Naive thymus-derived CD8-positive, alpha-beta T cell (primary cell): ENCODE results near the gene ZBED5. TPM values are rescaled to one million over a fixed set of nuclear protein-coding genes. Genes with fewer than 3 reads are reported as not detected.
"Not testable (repeated sequence)": the region's sequence is repeated elsewhere in the genome, so short reads cannot be mapped to it uniquely, and the experiment has no call there.

Source experiments
- ATAC-seq, 2 donors: fragments of 150-1000 bp; cut with Tn5 transposase in 1 of 2; sonication (Bioruptor Pico), chemical (Tn5 transposase) in 1 of 2; 1 replicate in 1 of 2; 2 replicates in 1 of 2; pipeline ENCODE4 v1.10.0; 2021; ENCODE audit warnings: mild to moderate bottlenecking in 2 of 2, moderate library complexity in 2 of 2
- POLR2A ChIA-PET: fragments of 350-600 bp; sonication (Branson Sonifier 250); formaldehyde crosslinking; loops from one replicate; lab custom pipeline; 2021; ENCODE audit warnings: antibody characterized with exemption; lab: Charles Lee
- DNase-seq, 10 donors: peaks; one replicate each; pipeline versions ENCODE4 v3.0.0 to v3.0.0-alpha.2; 2020 to 2022
- H3K27ac Mint-ChIP-seq, 10 donors: one replicate each; pipeline ENCODE4 v1.8.0; 2020 to 2022; ENCODE audit warnings: mild to moderate bottlenecking in 10 of 10, mixed read lengths in 10 of 10, moderate library complexity in 4 of 10, inconsistent platforms in 1 of 10
- H3K27me3 Mint-ChIP-seq, 5 donors: one replicate each; pipeline ENCODE4 v1.8.0; 2021 to 2022; ENCODE audit warnings: mixed read lengths in 5 of 5
- H3K36me3 Mint-ChIP-seq, 3 donors: one replicate each; pipeline ENCODE4 v1.8.0; 2020 to 2022; ENCODE audit warnings: mixed read lengths in 3 of 3, mild to moderate bottlenecking in 2 of 3, inconsistent platforms in 1 of 3
- H3K4me1 Mint-ChIP-seq, 4 donors: one replicate each; pipeline ENCODE4 v1.8.0; 2021 to 2022; ENCODE audit warnings: mixed read lengths in 4 of 4
- H3K4me3 Mint-ChIP-seq, 10 donors: one replicate each; pipeline ENCODE4 v1.8.0; 2020 to 2022; ENCODE audit warnings: mild to moderate bottlenecking in 10 of 10, mixed read lengths in 10 of 10, moderate library complexity in 6 of 10, inconsistent platforms in 1 of 10
- H3K9me3 Mint-ChIP-seq, 9 donors: one replicate each; pipeline ENCODE4 v1.8.0; 2020 to 2022; ENCODE audit warnings: mixed read lengths in 9 of 9, mild to moderate bottlenecking in 3 of 9, inconsistent platforms in 1 of 9, moderate library complexity in 1 of 9
- polyA plus RNA-seq, 3 donors: library from polyadenylated mRNA; unstranded; fragments of 300-500 nt; fragmentation: Illumina TruSeq; gene quantifications; one replicate each; pipeline ENCODE4 v1.2.3, GENCODE V29; 2021
- total RNA-seq, 8 experiments: library from RNA in 2 of 8; stranded (reverse) in 2 of 8; gene quantifications; one replicate each; pipeline ENCODE4 v1.2.3 and lab custom pipeline; 2021 to 2026

ZBED5 gene
- total and polyA plus RNA-seq, 5 experiments from 2014 or later = 14.6 to 175 (median 18.6) TPM

GRCh38 chr11:10856689-10857458, 979 bp downstream of the ZBED5 start:
- Mint-ChIP-seq H3K36me3 (peaks cover 16 to 38% (median 26%) of the 10 kb centered on the region in 3 donors), H3K27me3 (no peaks in the 10 kb centered on the region), H3K9me3 (no peaks in the 10 kb centered on the region), H3K4me1 (peaks cover 20 to 57% (median 53%) of the 10 kb centered on the region in 4 donors), H3K27ac (peak overlapping the region; percentile 98 to 100 (median 100)), H3K4me3 (peak overlapping the region; percentile 96 to 100 (median 100))
- ATAC-seq (no peak), DNase-seq (peak in 2 of 10 donors; percentile 23 to 28)
- POLR2A ChIA-PET = interaction anchor here (0.8 to 6.2 kb wide), 14 partner anchors 9 to 1253 kb away, joined by 3 to 430 read pairs (median 4); partner anchors contain the start of gene EIF4G2

- DNase-seq (no peak), ATAC-seq (no peak)
- Mint-ChIP-seq H3K4me3 (peak overlapping the region in 1 of 10 donors; percentile 6), H3K9me3 (no peaks in the 10 kb centered on the region), H3K27me3 (no peaks in the 10 kb centered on the region), H3K36me3 (peaks cover 17 to 40% (median 27%) of the 10 kb centered on the region in 3 donors), H3K27ac (peak overlapping the region in 1 of 10 donors; percentile 100), H3K4me1 (peaks cover 20 to 56% (median 51%) of the 10 kb centered on the region in 4 donors)
- POLR2A ChIA-PET = interaction anchor here (1.2 to 6.2 kb wide), 2 partner anchors 48 to 104 kb away, joined by 3 to 430 read pairs; partner anchors contain the start of genes CTR9 and EIF4G2
These were observed 2.6 kb downstream of the ZBED5 start for GRCh38 chr11:10855295-10855694.

- POLR2A ChIA-PET = interaction anchor here (0.6 to 4.6 kb wide), 5 partner anchors 10 to 1997 kb away, joined by 3 to 42 read pairs (median 6); partner anchors contain the start of genes EIF4G2 and ZBED5
- Mint-ChIP-seq H3K36me3 (peaks cover 7 to 13% (median 10%) of the 10 kb centered on the region in 3 donors), H3K27ac (peak overlapping the region in 8 of 10 donors; percentile 2 to 82 (median 30)), H3K4me3 (no peak overlapping the region), H3K4me1 (peaks cover 12 to 44% (median 28%) of the 10 kb centered on the region in 4 donors), H3K27me3 (no peaks in the 10 kb centered on the region), H3K9me3 (no peaks in the 10 kb centered on the region)
- no peak for DNase-seq
- ATAC-seq = peak in 1 of 2 donors; percentile 13
These were observed 9.6 kb downstream of the ZBED5 start for GRCh38 chr11:10847960-10848860.

- H3K27me3 Mint-ChIP-seq = no peaks in the 10 kb centered on the region
- DNase-seq = peak in 1 of 10 donors; percentile 13
- H3K4me1 Mint-ChIP-seq = peaks cover 10 to 41% (median 20%) of the 10 kb centered on the region in 4 donors
- POLR2A ChIA-PET = interaction anchor here (1.1 to 4.6 kb wide), 3 partner anchors 11 to 38 kb away, joined by 3 to 42 read pairs (median 41); partner anchors contain the start of genes EIF4G2 and ZBED5
- H3K4me3 Mint-ChIP-seq = peak overlapping the region in 3 of 10 donors; percentile 13 to 62 (median 54)
- no peaks in the 10 kb centered on the region for H3K9me3 Mint-ChIP-seq
- H3K36me3 Mint-ChIP-seq = no peaks in the 10 kb centered on the region
- H3K27ac Mint-ChIP-seq = peak overlapping the region in 8 of 10 donors; percentile 15 to 92 (median 78)
- peak; percentile 59 to 75 for ATAC-seq
These were observed 11.2 kb downstream of the ZBED5 start for GRCh38 chr11:10846660-10847059.

- POLR2A ChIA-PET = interaction anchor here (1.3 kb wide), 1 partner anchor 37 kb away, joined by 5 read pairs; the partner anchor contains the start of gene EIF4G2
- H3K36me3 Mint-ChIP-seq = no peaks in the 10 kb centered on the region
- H3K27me3 Mint-ChIP-seq = no peaks in the 10 kb centered on the region
- ATAC-seq (no peak), DNase-seq (no peak)
- peak overlapping the region in 4 of 10 donors; percentile 78 to 92 (median 82) for H3K27ac Mint-ChIP-seq
- H3K9me3 Mint-ChIP-seq = no peaks in the 10 kb centered on the region
- H3K4me1 Mint-ChIP-seq = peaks cover 15 to 42% (median 23%) of the 10 kb centered on the region in 4 donors
- H3K4me3 Mint-ChIP-seq = no peak overlapping the region
These were observed 12.3 kb downstream of the ZBED5 start for GRCh38 chr11:10845589-10845988.

GRCh38 chr11:10844796-10845195, 13.1 kb downstream of the ZBED5 start:
- DNase-seq = no peak
- Mint-ChIP-seq H3K27ac (peak overlapping the region in 5 of 10 donors; percentile 14 to 88 (median 51)), H3K9me3 (no peaks in the 10 kb centered on the region), H3K4me1 (peaks cover 14 to 40% (median 23%) of the 10 kb centered on the region in 4 donors), H3K36me3 (no peaks in the 10 kb centered on the region), H3K4me3 (no peak overlapping the region), H3K27me3 (no peaks in the 10 kb centered on the region)
- no peak for ATAC-seq
- POLR2A ChIA-PET = interaction anchor here (0.6 to 1.3 kb wide), 2 partner anchors 13 to 36 kb away, joined by 3 to 5 read pairs; partner anchors contain the start of genes EIF4G2 and ZBED5

- H3K27ac Mint-ChIP-seq = peak overlapping the region in 4 of 10 donors; percentile 19 to 66 (median 42)
- H3K4me3 Mint-ChIP-seq = no peak overlapping the region
- H3K4me1 Mint-ChIP-seq = peaks cover 13 to 38% (median 23%) of the 10 kb centered on the region in 4 donors
- H3K36me3 Mint-ChIP-seq = no peaks in the 10 kb centered on the region
- H3K27me3 Mint-ChIP-seq = no peaks in the 10 kb centered on the region
- H3K9me3 Mint-ChIP-seq = no peaks in the 10 kb centered on the region
- POLR2A ChIA-PET = interaction anchor here (0.6 kb wide), 1 partner anchor 14 kb away, joined by 3 read pairs; the partner anchor contains the start of gene ZBED5
- no peak for ATAC-seq
- DNase-seq = no peak
These were observed 13.5 kb downstream of the ZBED5 start for GRCh38 chr11:10844356-10844755.

GRCh38 chr11:10838881-10839280, 19.0 kb downstream of the ZBED5 start:
- no peak for ATAC-seq
- H3K9me3 Mint-ChIP-seq = no peaks in the 10 kb centered on the region
- no peak overlapping the region for H3K4me3 Mint-ChIP-seq
- H3K27me3 Mint-ChIP-seq = no peaks in the 10 kb centered on the region
- H3K4me1 Mint-ChIP-seq = peaks cover 4 to 21% (median 9%) of the 10 kb centered on the region in 4 donors
- H3K36me3 Mint-ChIP-seq = no peaks in the 10 kb centered on the region
- no peak for DNase-seq
- H3K27ac Mint-ChIP-seq = peak overlapping the region in 1 of 10 donors; percentile 8
- POLR2A ChIA-PET = interaction anchor here (0.9 to 4.1 kb wide), 3 partner anchors 14 to 30 kb away, joined by 3 to 17 read pairs (median 3); partner anchors contain the start of genes EIF4G2 and ZBED5

GRCh38 chr11:10838083-10838482, 19.8 kb downstream of the ZBED5 start:
- Mint-ChIP-seq H3K27ac (peak overlapping the region in 1 of 10 donors; percentile 17), H3K4me1 (peaks cover 4 to 18% (median 9%) of the 10 kb centered on the region in 4 donors), H3K36me3 (no peaks in the 10 kb centered on the region), H3K4me3 (no peak overlapping the region), H3K9me3 (no peaks in the 10 kb centered on the region), H3K27me3 (no peaks in the 10 kb centered on the region)
- DNase-seq = no peak
- POLR2A ChIA-PET = interaction anchor here (4.1 kb wide), 1 partner anchor 29 kb away, joined by 17 read pairs; the partner anchor contains the start of gene EIF4G2
- ATAC-seq = no peak

GRCh38 chr11:10836884-10837283, 21.0 kb downstream of the ZBED5 start:
- not testable (repeated sequence) for H3K27me3 Mint-ChIP-seq, ATAC-seq, DNase-seq, H3K9me3 Mint-ChIP-seq, H3K4me3 Mint-ChIP-seq, H3K36me3 Mint-ChIP-seq, H3K27ac Mint-ChIP-seq
- POLR2A ChIA-PET = interaction anchor here (1.5 to 4.1 kb wide), 2 partner anchors 21 to 28 kb away, joined by 5 to 17 read pairs; partner anchors contain the start of genes EIF4G2 and ZBED5
- H3K4me1 Mint-ChIP-seq = peaks cover 4 to 14% (median 9%) of the 10 kb centered on the region in 4 donors

GRCh38 chr11:10829139-10829538, 28.7 kb downstream of the ZBED5 start:
- H3K27me3 Mint-ChIP-seq = peaks cover 0 to 3% (median 0%) of the 10 kb centered on the region in 5 donors
- no peak for ATAC-seq
- peaks cover 7 to 9% (median 8%) of the 10 kb centered on the region in 4 donors for H3K4me1 Mint-ChIP-seq
- no peaks in the 10 kb centered on the region for H3K9me3 Mint-ChIP-seq
- no peak overlapping the region for H3K4me3 Mint-ChIP-seq
- H3K36me3 Mint-ChIP-seq = peaks cover 0 to 10% (median 2%) of the 10 kb centered on the region in 3 donors
- H3K27ac Mint-ChIP-seq = no peak overlapping the region
- POLR2A ChIA-PET = interaction anchor here (0.7 to 2.7 kb wide), 2 partner anchors 21 to 1395 kb away, joined by 3 to 9 read pairs; partner anchors contain the start of gene EIF4G2
- DNase-seq = no peak
